ENCODE data around the gene FGD6.

FGD6 gene

DNA sequence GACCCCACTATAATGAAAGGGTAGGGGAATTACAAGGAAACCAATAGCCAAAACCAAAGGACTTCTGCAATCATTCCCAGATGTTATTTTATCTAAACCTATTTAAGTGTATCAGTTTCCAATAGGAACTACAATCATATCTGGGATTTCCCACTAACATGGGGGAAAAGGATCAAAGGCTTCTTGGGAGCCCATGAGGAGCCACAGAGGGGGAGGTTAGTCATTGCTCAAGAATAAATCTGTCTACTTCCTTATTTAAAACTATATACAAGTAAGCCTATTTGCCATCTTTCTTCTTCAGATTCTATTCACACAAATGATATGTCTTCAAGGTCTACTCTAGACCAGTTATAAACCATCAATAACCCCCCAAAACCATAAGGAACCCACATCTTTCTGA lies 33.1 kb downstream of the FGD6 start:
- DNase-seq: no peak

DNA sequence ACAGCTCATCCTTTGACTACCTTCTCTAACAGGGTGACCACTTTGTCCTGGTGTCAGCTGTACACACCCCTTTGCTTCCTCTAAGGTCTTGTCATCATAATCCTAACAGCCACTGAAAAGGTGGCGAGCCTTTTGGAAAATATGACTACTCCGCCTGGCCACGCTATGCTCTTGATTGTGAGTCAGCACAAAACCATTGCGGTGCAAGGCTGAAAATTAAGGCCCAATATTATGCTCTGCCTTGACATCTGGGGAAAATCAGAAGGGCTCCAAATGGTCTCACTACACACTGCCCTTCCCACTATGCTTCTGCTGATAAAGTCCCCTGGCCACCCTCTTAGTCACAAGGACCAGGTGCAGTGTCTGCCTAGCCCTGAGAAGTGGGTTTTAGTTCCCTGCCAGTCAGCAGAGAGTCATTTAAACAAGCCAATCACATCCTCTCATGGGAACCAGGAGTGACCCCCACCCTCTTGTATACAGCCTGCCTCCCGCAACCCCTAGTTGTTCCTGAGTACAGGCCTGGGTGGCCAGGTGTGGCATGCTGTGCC lies 34.3 kb downstream of the FGD6 start:
- H3K27me3 ChIP-seq: no peaks in the 10 kb centered on the region
- H3K9me3 ChIP-seq: no peaks in the 10 kb centered on the region
- H3K27ac ChIP-seq: no peak overlapping the region
- H3K4me1 ChIP-seq: no peaks in the 10 kb centered on the region
- intact Hi-C loops (cut with DNase I; ENCODE audit: low total_unique reads): no loop called here
- H3K36me3 ChIP-seq: no peaks in the 10 kb centered on the region
- H3K4me3 ChIP-seq: no peak overlapping the region
- TF ChIP-seq, protein P1, sequence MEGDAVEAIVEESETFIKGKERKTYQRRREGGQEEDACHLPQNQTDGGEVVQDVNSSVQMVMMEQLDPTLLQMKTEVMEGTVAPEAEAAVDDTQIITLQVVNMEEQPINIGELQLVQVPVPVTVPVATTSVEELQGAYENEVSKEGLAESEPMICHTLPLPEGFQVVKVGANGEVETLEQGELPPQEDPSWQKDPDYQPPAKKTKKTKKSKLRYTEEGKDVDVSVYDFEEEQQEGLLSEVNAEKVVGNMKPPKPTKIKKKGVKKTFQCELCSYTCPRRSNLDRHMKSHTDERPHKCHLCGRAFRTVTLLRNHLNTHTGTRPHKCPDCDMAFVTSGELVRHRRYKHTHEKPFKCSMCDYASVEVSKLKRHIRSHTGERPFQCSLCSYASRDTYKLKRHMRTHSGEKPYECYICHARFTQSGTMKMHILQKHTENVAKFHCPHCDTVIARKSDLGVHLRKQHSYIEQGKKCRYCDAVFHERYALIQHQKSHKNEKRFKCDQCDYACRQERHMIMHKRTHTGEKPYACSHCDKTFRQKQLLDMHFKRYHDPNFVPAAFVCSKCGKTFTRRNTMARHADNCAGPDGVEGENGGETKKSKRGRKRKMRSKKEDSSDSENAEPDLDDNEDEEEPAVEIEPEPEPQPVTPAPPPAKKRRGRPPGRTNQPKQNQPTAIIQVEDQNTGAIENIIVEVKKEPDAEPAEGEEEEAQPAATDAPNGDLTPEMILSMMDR (IDR thresholded peaks at IDR 0.05): no peak
- DNase-seq: no peak

More for the DNA sequence above, 33.1 kb downstream of the FGD6 start:
- H3K36me3 ChIP-seq: no peaks in the 10 kb centered on the region
- H3K4me1 ChIP-seq: no peaks in the 10 kb centered on the region
- no peak overlapping the region for H3K4me3 ChIP-seq
- no peaks in the 10 kb centered on the region for H3K9me3 ChIP-seq
- H3K27me3 ChIP-seq: no peaks in the 10 kb centered on the region
- TF ChIP-seq, protein P1 (IDR thresholded peaks at IDR 0.05): no peak
- no peak overlapping the region for H3K27ac ChIP-seq
- intact Hi-C loops (cut with DNase I; ENCODE audit: low total_unique reads): no loop called here

DNA sequence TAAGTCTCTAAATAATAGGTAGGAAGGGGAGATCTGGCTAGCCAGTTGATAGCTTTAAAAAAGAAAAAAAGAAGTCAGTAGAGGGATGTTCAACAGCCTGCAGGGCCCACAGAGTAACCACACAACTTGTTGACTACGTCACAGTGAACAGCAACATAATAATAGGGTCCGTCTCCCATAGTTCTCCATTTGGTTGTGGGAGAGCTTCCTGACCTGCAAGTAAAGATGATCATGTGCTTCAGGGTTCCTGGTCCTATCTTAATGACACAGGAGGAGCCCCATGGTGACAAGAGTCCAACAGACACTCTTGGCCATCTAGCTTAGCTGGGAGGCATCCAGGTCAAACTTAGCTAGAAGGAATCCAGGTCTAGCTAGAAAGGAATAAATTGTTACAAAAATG lies 36.2 kb downstream of the FGD6 start:
- DNase-seq: no peak
- Histone ChIP-seq H3K4me3 (no peak overlapping the region), H3K27ac (no peak overlapping the region), H3K36me3 (no peaks in the 10 kb centered on the region), H3K4me1 (no peaks in the 10 kb centered on the region), H3K9me3 (no peaks in the 10 kb centered on the region), H3K27me3 (no peaks in the 10 kb centered on the region)
- intact Hi-C loops (cut with DNase I; ENCODE audit: low total_unique reads): no loop called here
- TF ChIP-seq, protein P1 (IDR thresholded peaks at IDR 0.05): no peak

DNA sequence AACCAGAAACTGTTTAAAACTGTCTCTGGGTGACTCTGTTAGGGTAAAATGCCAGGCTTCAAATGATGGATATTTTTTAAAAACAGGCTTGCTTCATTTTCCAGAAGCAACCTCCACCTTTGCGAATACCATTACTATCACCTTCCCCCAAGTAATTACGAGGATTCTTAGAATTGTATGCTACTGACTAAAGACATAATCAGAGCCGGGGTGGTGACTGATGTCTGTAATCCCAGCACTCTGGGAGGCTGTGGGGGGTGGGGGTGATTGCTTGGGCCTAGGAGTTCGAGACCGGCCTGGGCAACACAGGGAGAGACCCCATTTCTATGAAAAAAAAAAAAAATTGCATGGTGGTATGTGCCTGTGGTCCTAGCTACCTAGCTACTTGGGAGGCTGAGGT lies 38.3 kb downstream of the FGD6 start:
- no peaks in the 10 kb centered on the region for H3K36me3 ChIP-seq

DNA sequence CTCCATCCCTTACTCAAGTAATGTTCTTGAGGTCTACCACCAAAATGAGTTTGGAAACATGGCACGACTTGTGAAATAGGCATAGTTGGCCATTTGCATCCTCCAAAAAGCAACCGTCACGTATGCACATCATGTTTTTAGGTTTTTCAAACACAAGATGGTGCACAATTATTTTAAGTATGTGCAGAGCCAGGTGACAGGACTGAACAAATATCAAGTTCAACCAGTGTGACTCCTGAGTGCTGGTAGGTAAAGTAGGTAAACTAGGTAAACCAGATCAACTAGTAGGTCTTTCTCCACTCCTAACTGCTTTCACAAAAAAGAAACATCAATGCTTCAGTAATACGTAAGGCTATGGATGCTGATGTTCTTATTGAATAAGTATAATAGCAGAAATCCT lies 39.1 kb downstream of the FGD6 start:
- intact Hi-C loops (cut with DNase I; ENCODE audit: low total_unique reads): no loop called here

More for the DNA sequence above, 38.3 kb downstream of the FGD6 start:
- no peak overlapping the region for H3K27ac ChIP-seq
- DNase-seq: no peak
- H3K27me3 ChIP-seq: no peaks in the 10 kb centered on the region
- TF ChIP-seq, protein P1 (IDR thresholded peaks at IDR 0.05): no peak
- H3K4me1 ChIP-seq: no peaks in the 10 kb centered on the region
- no peaks in the 10 kb centered on the region for H3K9me3 ChIP-seq
- H3K4me3 ChIP-seq: no peak overlapping the region
- intact Hi-C loops (cut with DNase I; ENCODE audit: low total_unique reads): no loop called here

More for the DNA sequence above, 39.1 kb downstream of the FGD6 start:
- no peak for DNase-seq
- Histone ChIP-seq H3K4me1 (no peaks in the 10 kb centered on the region), H3K9me3 (no peaks in the 10 kb centered on the region), H3K36me3 (no peaks in the 10 kb centered on the region), H3K4me3 (no peak overlapping the region), H3K27me3 (no peaks in the 10 kb centered on the region), H3K27ac (no peak overlapping the region)
- TF ChIP-seq, protein P1 (IDR thresholded peaks at IDR 0.05): no peak
